SK-N-SH (cell line): ENCODE data around the gene TTC7B. TPM values are rescaled to one million over a fixed set of nuclear protein-coding genes. Genes with fewer than 3 reads are reported as not detected.

Experiments used
- CTCF ChIA-PET: fragments of 300-600, 350-600 bp; formaldehyde crosslinking; extraction: SDS; loops from one replicate; lab custom pipeline; 2021; lab: Yijun Ruan, JAX
- POLR2A ChIA-PET: fragments of 350-600 bp; sonication (Branson Sonifier 250); formaldehyde crosslinking; extraction: SDS; loops from one replicate; lab custom pipeline; 2020; ENCODE audit warnings: antibody characterized with exemption, inconsistent platforms; lab: Yijun Ruan, JAX
- DNase-seq: peaks from one replicate; pipeline ENCODE4 v3.0.0; 2012
- H2AFZ ChIP-seq: fragments of 200-600 bp; sonication (generic); 2 replicates; pipeline ENCODE4 v1.8.1; 2016; ENCODE audit warnings: antibody characterized with exemption, mild to moderate bottlenecking, low read depth
- H3F3A ChIP-seq: fragments of 200-600 bp; sonication (generic); replicated peaks from 2 replicates; pipeline ENCODE3; 2016; ENCODE audit warnings: antibody characterized with exemption, mild to moderate bottlenecking; ENCODE audit not compliant: insufficient read depth
- H3K27ac ChIP-seq, 2 experiments: fragments of 200-500 bp in 1 of 2; fragments of 200-600 bp in 1 of 2; sonication (Bioruptor generic) in 1 of 2; sonication (generic), shearing (Covaris generic) in 1 of 2; 2 replicates each; pipeline versions ENCODE4 v1.5.1 to v1.6.1; 2014 to 2016; ENCODE audit warnings: low read depth in 2 of 2, inconsistent platforms in 1 of 2, low read length in 1 of 2, mild to moderate bottlenecking in 1 of 2, mixed read lengths in 1 of 2
- H3K27me3 ChIP-seq: fragments of 200-600 bp; sonication (generic), shearing (Covaris generic); 2 replicates; pipeline ENCODE4 v1.6.1; 2016; ENCODE audit warnings: mixed run types; ENCODE audit not compliant: insufficient read depth
- H3K36me3 ChIP-seq, 2 experiments: fragments of 200-500 bp in 1 of 2; fragments of 200-600 bp in 1 of 2; sonication (Bioruptor generic) in 1 of 2; sonication (generic) in 1 of 2; replicated peaks in 1 of 2; 2 replicates each; pipeline versions ENCODE3 to v1.5.1; 2014 to 2016; ENCODE audit warnings: low read length in 1 of 2, mild to moderate bottlenecking in 1 of 2; ENCODE audit not compliant: insufficient read depth in 2 of 2, control insufficient read depth in 1 of 2
- H3K4me1 ChIP-seq, 2 experiments: fragments of 200-500 bp in 1 of 2; fragments of 200-600 bp in 1 of 2; sonication (Bioruptor generic) in 1 of 2; sonication (generic), shearing (Covaris generic) in 1 of 2; 2 replicates each; pipeline versions ENCODE4 v1.5.1 to v1.6.1; 2014 to 2016; ENCODE audit warnings: low read depth in 1 of 2, low read length in 1 of 2, mixed run types in 1 of 2; ENCODE audit not compliant: insufficient read depth in 2 of 2, control insufficient read depth in 1 of 2
- H3K4me2 ChIP-seq: fragments of 200-600 bp; sonication (generic), shearing (Covaris generic); 2 replicates; pipeline ENCODE4 v1.6.1; 2017; ENCODE audit warnings: mixed run types
- H3K4me3 ChIP-seq, 2 experiments: fragments of 200-500 bp in 1 of 2; fragments of 200-600 bp in 1 of 2; sonication (Bioruptor generic) in 1 of 2; sonication (generic), shearing (Covaris generic) in 1 of 2; 2 replicates each; pipeline versions ENCODE4 v1.5.1 to v1.8.1; 2014 to 2016; ENCODE audit warnings: low read depth in 2 of 2, inconsistent platforms in 1 of 2, low read length in 1 of 2, mild to moderate bottlenecking in 1 of 2, mixed read lengths in 1 of 2, moderate library complexity in 1 of 2
- H3K79me2 ChIP-seq: fragments of 200-600 bp; sonication (generic); 2 replicates; pipeline ENCODE4 v1.8.1; 2017; ENCODE audit warnings: mild to moderate bottlenecking; ENCODE audit not compliant: insufficient read depth
- H3K9ac ChIP-seq: fragments of 200-600 bp; sonication (generic); 2 replicates; pipeline ENCODE4 v1.6.1; 2017; ENCODE audit warnings: mixed run types
- H3K9me2 ChIP-seq: fragments of 200-600 bp; sonication (generic); 2 replicates; pipeline ENCODE4 v1.6.1; 2017; ENCODE audit warnings: mixed run types
- H3K9me3 ChIP-seq: fragments of 200-600 bp; sonication (generic); 2 replicates; pipeline ENCODE4 v1.6.1; 2017; ENCODE audit warnings: mixed run types, mild to moderate bottlenecking, moderate library complexity
- H4K20me1 ChIP-seq: fragments of 200-600 bp; sonication (generic); 2 replicates; pipeline ENCODE4 v1.6.1; 2017; ENCODE audit warnings: mild to moderate bottlenecking, mixed run types; ENCODE audit not compliant: insufficient read depth
- CHD2 ChIP-seq: fragments of 150-350 bp; IDR thresholded peaks from 2 replicates; pipeline ENCODE4 v1.6.1; 2018; ENCODE audit warnings: low read length; ENCODE audit not compliant: partially characterized antibody
- EP300 ChIP-seq, 2 experiments: IDR thresholded peaks; 2 replicates each; pipeline versions ENCODE4 v1.4.0 to v1.6.1; 2012; ENCODE audit warnings: borderline replicate concordance in 1 of 2, low read depth in 1 of 2, low read length in 1 of 2
- FOXJ3 ChIP-seq: sonication (generic); formaldehyde crosslinking; IDR thresholded peaks from 2 replicates; pipeline ENCODE4 v1.5.1; 2020; ENCODE audit warnings: mild to moderate bottlenecking, missing genetic modification reagents
- FOXM1 ChIP-seq: IDR thresholded peaks from 2 replicates; pipeline ENCODE4 v1.4.0; 2012; ENCODE audit warnings: low read depth, mild to moderate bottlenecking
- JUND ChIP-seq: IDR thresholded peaks from 2 replicates; pipeline ENCODE4 v1.4.0; 2012
- MXI1 ChIP-seq: IDR thresholded peaks from 2 replicates; pipeline ENCODE4 v1.6.1; 2012; ENCODE audit warnings: mild to moderate bottlenecking, low read depth, low read length, improper control_type of control experiment
- NFIC ChIP-seq: IDR thresholded peaks from 2 replicates; pipeline ENCODE4 v1.4.0; 2012; ENCODE audit warnings: borderline replicate concordance
- NRF1 ChIP-seq: IDR thresholded peaks from 2 replicates; pipeline ENCODE4 v1.6.1; 2012; ENCODE audit warnings: low read depth, mild to moderate bottlenecking, low read length
- POLR2AphosphoS5 ChIP-seq: IDR thresholded peaks from 2 replicates; pipeline ENCODE4 v1.6.1; 2012; ENCODE audit warnings: low read depth, low read length
- RAD21 ChIP-seq: IDR thresholded peaks from 2 replicates; pipeline ENCODE4 v1.6.1; 2012; ENCODE audit warnings: mild to moderate bottlenecking, low read length
- RXRA ChIP-seq: IDR thresholded peaks from 2 replicates; pipeline ENCODE4 v1.4.0; 2012; ENCODE audit warnings: low read depth, mild to moderate bottlenecking, borderline replicate concordance
- YY1 ChIP-seq: IDR thresholded peaks from 2 replicates; pipeline ENCODE4 v1.4.0; 2012; ENCODE audit warnings: low read depth, mild to moderate bottlenecking
- WGBS: methylation state at CpG from one replicate; pipeline ENCODE4 v1.1.6; 2017; ENCODE audit warnings: low lambda C conversion rate; 5-methylcytosine and 5-hydroxymethylcytosine counted together
- polyA plus RNA-seq, 3 experiments: library from polyadenylated mRNA; depleted of rRNA; stranded (reverse); fragments of >200 nt; gene quantifications; 2 replicates each; pipeline ENCODE4 v1.2.3, GENCODE V29; 2012
- TF ChIP-seq, protein P1 (sequence below): IDR thresholded peaks from 2 replicates; pipeline ENCODE4 v1.4.0; 2012; ENCODE audit warnings: low read depth, borderline replicate concordance
- TF ChIP-seq, protein P2 (sequence below): IDR thresholded peaks from 2 replicates; pipeline ENCODE4 v1.4.0; 2012; ENCODE audit warnings: low read depth, borderline replicate concordance
- TF ChIP-seq, protein P3 (sequence below): IDR thresholded peaks from 2 replicates; pipeline ENCODE4; 2012
- TF ChIP-seq, protein P4 (sequence below): IDR thresholded peaks from 2 replicates; pipeline ENCODE4 v1.4.0; 2012; ENCODE audit warnings: low read depth
- TF ChIP-seq, protein P5 (sequence below): fragments of 150-350 bp; IDR thresholded peaks from 2 replicates; pipeline ENCODE4 v1.6.1; 2016; ENCODE audit warnings: mild to moderate bottlenecking, low read depth, low read length

TTC7B gene
- polyA plus RNA-seq, 1 of the 3 experiments (the other 2 are of a cell fraction) = 43.1 TPM

DNA sequence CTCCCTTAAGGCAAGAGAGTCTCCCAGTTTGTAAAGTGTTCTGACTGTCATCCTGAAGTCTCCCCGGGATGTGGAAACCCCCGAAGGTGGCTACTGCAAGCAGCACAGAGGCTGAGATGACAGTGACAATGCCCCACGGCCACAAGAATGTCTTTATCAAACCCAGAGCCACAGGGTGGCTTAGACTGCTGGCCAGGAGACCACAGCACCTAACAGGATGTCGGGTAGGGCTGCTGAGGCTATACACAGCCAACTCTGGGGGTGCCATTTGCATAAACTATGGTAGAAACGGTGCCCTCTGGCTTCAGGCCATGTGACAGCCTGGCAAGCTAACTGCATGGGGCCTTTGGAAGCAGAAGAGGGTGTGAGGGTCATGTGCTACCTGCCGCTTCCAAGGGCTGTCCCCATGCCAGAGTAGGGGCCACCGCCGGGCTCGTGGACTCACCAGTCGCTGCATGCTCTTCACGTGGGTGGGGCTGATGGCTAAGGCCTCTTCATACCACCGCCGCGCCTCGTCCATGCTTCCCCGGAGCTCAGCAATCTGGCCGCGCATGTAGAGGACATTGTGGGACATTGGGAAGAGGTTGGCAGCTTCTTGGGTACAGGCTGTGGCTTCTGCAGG lies 238.5 kb downstream of the TTC7B start:
- DNase-seq = no peak
- Histone ChIP-seq H3K36me3 (peaks cover 0 to 10% of the 10 kb centered on the region in 2 experiments), H3K79me2 (no peaks in the 10 kb centered on the region), H3K4me2 (no peak overlapping the region), H3K9ac (no peak overlapping the region), H3K4me1 (peaks cover 0 to 36% of the 10 kb centered on the region in 2 experiments; a peak in 1 of 4 replicates), H3F3A (no peaks in the 10 kb centered on the region), H3K27ac (peak overlapping the region in 1 of 2 experiments; percentile 40; a peak in 1 of 4 replicates), H3K9me3 (no peaks in the 10 kb centered on the region), H4K20me1 (no peaks in the 10 kb centered on the region), H3K4me3 (no peak overlapping the region), H3K9me2 (no peaks in the 10 kb centered on the region), H3K27me3 (no peaks in the 10 kb centered on the region), H2AFZ (no peak overlapping the region)
- TF ChIP-seq JUND = no peak
- no peak for TF ChIP-seq NRF1
- no peak for TF ChIP-seq EP300 (IDR thresholded peaks at IDR 0.05; ENCODE audit: borderline replicate concordance in 1 of 2, low read depth in 1 of 2, low read length in 1 of 2)
- TF ChIP-seq, protein P1, sequence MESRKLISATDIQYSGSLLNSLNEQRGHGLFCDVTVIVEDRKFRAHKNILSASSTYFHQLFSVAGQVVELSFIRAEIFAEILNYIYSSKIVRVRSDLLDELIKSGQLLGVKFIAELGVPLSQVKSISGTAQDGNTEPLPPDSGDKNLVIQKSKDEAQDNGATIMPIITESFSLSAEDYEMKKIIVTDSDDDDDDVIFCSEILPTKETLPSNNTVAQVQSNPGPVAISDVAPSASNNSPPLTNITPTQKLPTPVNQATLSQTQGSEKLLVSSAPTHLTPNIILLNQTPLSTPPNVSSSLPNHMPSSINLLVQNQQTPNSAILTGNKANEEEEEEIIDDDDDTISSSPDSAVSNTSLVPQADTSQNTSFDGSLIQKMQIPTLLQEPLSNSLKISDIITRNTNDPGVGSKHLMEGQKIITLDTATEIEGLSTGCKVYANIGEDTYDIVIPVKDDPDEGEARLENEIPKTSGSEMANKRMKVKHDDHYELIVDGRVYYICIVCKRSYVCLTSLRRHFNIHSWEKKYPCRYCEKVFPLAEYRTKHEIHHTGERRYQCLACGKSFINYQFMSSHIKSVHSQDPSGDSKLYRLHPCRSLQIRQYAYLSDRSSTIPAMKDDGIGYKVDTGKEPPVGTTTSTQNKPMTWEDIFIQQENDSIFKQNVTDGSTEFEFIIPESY = no peak
- no peak for TF ChIP-seq RAD21
- TF ChIP-seq, protein P2, sequence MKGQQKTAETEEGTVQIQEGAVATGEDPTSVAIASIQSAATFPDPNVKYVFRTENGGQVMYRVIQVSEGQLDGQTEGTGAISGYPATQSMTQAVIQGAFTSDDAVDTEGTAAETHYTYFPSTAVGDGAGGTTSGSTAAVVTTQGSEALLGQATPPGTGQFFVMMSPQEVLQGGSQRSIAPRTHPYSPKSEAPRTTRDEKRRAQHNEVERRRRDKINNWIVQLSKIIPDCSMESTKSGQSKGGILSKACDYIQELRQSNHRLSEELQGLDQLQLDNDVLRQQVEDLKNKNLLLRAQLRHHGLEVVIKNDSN = no peak
- no peak for TF ChIP-seq POLR2AphosphoS5
- TF ChIP-seq MXI1 = no peak
- TF ChIP-seq FOXM1 = no peak
- TF ChIP-seq, protein P3, sequence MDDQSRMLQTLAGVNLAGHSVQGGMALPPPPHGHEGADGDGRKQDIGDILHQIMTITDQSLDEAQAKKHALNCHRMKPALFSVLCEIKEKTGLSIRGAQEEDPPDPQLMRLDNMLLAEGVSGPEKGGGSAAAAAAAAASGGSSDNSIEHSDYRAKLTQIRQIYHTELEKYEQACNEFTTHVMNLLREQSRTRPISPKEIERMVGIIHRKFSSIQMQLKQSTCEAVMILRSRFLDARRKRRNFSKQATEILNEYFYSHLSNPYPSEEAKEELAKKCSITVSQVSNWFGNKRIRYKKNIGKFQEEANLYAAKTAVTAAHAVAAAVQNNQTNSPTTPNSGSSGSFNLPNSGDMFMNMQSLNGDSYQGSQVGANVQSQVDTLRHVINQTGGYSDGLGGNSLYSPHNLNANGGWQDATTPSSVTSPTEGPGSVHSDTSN = no peak
- TF ChIP-seq NFIC = no peak
- TF ChIP-seq CHD2 = no peak
- TF ChIP-seq FOXJ3 (CRISPR knock-in tag) = no peak
- TF ChIP-seq, protein P4, sequence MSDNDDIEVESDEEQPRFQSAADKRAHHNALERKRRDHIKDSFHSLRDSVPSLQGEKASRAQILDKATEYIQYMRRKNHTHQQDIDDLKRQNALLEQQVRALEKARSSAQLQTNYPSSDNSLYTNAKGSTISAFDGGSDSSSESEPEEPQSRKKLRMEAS = no peak
- TF ChIP-seq YY1 = no peak
- TF ChIP-seq, protein P5, sequence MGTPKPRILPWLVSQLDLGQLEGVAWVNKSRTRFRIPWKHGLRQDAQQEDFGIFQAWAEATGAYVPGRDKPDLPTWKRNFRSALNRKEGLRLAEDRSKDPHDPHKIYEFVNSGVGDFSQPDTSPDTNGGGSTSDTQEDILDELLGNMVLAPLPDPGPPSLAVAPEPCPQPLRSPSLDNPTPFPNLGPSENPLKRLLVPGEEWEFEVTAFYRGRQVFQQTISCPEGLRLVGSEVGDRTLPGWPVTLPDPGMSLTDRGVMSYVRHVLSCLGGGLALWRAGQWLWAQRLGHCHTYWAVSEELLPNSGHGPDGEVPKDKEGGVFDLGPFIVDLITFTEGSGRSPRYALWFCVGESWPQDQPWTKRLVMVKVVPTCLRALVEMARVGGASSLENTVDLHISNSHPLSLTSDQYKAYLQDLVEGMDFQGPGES = no peak
- TF ChIP-seq RXRA = no peak
- CTCF ChIA-PET = interaction anchor here (1.6 to 2.2 kb wide), 3 partner anchors 14 to 178 kb away, joined by 3 to 9 read pairs (median 7); no protein-coding TSS in a partner anchor
- 100% methylated on average over 8 of the region's 18 CpGs for WGBS
- POLR2A ChIA-PET = no interaction called here
